Left ventricle myocardium superior (tissue), 1 donor: Measurements from ENCODE around the gene CKMT1B. TPM values are rescaled to one million over a fixed set of nuclear protein-coding genes. Genes with fewer than 3 reads are reported as not detected.
"Not testable (repeated sequence)": the region's sequence is repeated elsewhere in the genome, so short reads cannot be mapped to it uniquely, and the experiment has no call there.

Source experiments
- ATAC-seq: fragments of 200-7000 bp; cut with Tn5 transposase; one replicate; pipeline ENCODE4 v1.9.1; 2020; ENCODE audit warnings: mild to moderate bottlenecking, moderate library complexity
- DNase-seq: peaks from one replicate; pipeline ENCODE4 v3.0.0-alpha.2; 2020
- intact Hi-C: fragments of 100-400 bp; cut with micrococcal nuclease; formaldehyde crosslinking; loops from one replicate; pipeline ENCODE4 v1.11.0; 2022
- long read RNA-seq: library from polyadenylated mRNA; unstranded; transcript quantifications from one replicate; pipeline ENCODE4 v2.0.0, GENCODE V29; 2021
- total RNA-seq: library from RNA; stranded (reverse); fragmentation: NEBNext Ultra II Directional; extraction: Animal tissue kit (Norgen Biotek cat#: 25700); gene quantifications from one replicate; pipeline ENCODE4 v1.2.1, GENCODE V29; 2021
- donor health status: DM: no; HTN: yes; CAD: no; lungs with severe emphysema.

The CKMT1B gene
- total RNA-seq, result 0.25 TPM
- long read RNA-seq, partial matches to known transcripts, result 0 of 1 reads
- long read RNA-seq, other reads (novel, unspliced or antisense), result 0 of 1 reads

DNA sequence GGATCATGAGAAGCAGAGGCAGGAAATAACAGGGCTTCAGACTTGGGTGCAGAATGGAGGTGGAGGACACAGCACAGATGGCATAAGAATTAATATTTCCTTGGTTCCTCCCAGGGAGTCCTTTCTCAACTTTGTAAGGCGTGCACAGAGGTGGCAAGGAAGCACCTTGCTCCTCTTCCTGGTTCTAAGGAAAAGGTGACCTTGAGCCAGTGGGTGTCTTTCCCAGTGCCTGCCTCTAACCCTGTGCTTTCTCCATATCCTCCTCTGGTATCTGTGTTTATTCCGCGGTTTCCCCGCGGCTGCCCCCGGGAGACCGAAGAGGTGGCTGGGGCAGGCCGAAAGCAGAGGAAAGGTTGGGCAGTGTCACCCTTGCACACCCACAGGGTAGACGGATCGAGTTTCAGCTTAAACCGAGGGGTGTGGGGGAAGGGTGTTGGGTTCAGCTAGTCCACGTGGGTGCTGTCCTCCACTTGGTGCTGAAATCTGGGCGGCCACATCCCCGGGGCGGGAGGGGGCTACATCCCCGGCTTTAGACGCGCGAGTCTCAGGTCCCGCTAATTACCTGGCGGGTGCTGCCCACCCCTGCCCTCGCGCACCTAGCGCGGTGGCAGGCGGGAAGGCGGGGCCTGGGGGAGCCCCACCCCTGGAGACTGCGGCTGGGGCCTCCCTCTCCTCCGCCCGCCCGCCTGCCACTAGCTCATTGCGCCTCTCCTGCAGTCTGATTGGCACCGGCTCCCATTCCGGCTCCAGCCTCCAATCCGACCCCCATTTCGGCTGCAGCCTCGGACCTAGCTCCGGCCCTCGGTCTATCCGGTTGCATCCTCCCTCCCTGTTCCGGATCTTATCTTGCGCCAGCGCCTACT is at the start of gene CKMT1B:
Gene CKMT1B (plus strand): TSS at position 700 of the 863 bp plus-strand sequence. CDS start 192 bp downstream, outside the sequence.
- DNase-seq, intact Hi-C loops: not testable (repeated sequence)
- peak; percentile 53 for ATAC-seq

DNA sequence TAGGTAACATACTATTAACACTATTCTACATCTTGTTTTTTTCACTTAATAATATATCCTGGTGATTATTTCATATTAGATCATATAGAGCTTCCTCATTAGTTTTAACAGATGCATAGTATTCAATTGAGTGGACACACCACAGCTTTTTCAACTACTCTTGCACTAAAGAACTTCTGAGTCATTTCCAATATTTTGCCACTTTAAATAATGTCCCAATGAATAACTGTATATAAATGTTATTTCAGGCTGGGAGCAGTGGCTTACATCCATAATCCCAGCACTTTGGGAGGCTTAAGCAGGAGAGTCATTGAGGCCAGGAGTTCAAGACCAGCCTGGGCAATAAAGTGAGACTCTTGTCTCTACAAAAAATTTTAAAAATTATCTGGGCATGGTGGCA is 49.6 kb upstream of the CKMT1B start:
- intact Hi-C loops, result no loop called here
- ATAC-seq (no peak), DNase-seq (no peak)

DNA sequence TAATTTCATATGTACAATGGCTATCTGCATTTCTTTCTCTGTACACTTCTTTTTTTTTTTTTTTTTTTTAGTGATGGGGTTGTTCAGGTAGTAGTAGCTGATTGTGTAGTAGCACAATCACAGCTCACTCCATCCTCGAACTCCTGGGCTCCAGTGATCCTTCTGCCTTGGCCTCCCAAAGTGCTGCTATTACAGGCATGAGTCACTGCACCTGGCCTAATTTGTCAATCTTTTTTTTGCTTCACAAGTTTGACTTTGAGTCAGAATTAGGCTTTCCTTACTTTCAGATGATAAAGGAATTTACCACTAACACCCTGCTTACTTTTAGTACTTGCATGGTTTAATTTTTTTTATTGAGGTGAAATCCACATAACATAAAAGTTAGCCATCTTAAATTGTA is 48.4 kb upstream of the CKMT1B start:
- ATAC-seq (no peak), DNase-seq (no peak)
- intact Hi-C loops, result no loop called here

DNA sequence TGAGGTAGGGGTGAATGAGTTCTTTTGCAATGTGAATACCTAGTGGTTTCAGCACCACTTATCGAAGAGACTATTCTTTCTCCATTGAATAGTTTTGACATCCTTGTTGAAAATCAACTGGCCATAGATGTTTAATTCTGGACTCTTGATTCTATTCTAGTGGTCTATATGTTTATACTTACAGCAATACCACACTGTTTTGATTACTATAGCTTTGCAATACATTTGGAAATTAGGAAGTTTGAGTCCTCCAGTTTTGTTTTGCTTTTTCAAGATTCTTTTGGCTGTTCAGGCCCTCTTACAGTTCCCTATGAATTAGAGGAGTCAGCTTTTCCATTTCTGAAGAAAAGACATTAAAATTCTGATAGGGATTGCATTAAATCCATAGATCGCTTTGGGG is 46.3 kb upstream of the CKMT1B start:
- DNase-seq (no peak), ATAC-seq (no peak)
- intact Hi-C loops, result no loop called here

DNA sequence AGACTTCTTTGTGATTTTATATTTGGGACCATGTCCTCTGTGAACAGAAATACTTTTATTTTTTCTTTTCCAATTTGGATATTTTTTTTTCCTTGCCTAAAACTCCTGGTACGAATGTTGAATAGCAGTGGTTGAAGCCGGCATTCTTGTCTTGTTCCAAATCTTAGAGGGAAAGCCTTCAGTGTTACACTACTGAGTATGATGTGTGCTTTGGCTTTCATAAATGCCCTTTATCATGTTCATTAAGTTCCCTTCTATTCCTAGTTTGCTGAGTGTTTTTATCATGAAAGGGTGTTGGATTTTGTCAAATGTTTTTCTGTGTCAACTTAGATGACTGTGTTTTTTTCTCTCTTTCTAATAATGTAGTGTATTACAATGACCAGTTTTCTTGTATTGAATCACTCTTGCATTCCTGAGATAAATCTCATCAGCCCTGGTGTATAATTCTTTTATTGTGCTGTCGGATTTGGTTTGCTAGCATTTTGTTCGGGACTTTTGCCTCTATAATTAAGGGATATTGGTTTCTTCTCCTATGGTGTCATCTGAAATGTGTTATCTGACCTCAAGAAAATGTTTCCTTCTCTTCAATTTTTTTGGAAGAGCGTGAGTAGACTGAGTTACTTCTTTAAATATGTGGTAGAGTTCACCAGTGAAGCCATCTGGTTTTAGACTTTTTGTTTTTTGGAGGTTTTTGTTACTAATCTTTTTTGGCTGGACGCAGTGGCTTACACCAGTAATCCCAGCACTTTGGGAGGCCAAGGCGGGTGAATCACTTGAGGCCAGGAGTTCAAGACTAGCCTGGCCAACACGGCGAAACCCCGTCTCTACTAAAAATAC is 43.1 kb upstream of the CKMT1B start:
- intact Hi-C loops, result no loop called here
- ATAC-seq (no peak), DNase-seq (no peak)

DNA sequence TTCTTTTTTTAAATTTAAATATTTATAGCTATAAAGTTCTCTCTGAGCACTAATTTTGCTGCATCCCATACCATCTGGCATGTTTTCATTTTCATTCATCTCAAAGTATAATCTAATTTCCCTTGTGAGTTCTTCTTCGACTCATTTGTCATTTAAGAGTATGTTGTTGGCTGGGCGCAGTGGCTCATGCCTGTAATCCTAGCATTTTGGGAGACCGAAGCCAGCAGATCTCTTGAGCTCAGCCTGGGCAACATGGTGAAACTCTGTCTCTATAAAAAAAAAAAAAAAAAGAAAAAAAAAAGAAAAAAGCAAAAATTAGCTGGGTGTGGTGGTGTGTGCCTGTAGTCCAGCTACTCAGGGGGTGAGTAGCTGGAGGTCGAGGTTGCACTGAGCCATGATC is 41.6 kb upstream of the CKMT1B start:
- intact Hi-C loops, result no loop called here
- no peak for ATAC-seq

DNA sequence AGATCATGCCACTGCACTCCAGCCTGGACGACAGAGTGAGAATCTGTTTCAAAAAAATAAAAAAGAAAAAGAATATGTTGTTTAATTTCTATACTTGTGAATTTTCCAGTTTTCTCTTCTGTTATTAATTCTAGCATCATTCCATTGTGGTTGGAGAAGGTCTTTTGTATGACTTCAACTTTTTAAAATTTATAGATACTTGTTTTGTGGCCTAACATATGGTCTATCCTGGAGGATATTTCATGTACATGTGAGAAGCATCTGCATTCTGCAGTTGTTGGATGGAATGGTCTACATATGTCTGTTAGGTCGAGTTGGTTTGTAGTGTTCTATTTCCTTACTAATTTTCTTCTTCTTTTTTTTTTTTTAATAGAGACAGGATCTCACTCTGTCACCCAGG is 40.8 kb upstream of the CKMT1B start:
- no peak for DNase-seq
- no peak for ATAC-seq
- intact Hi-C loops, result no loop called here

More for the DNA sequence above, 41.6 kb upstream of the CKMT1B start:
- DNase-seq, result no peak

DNA sequence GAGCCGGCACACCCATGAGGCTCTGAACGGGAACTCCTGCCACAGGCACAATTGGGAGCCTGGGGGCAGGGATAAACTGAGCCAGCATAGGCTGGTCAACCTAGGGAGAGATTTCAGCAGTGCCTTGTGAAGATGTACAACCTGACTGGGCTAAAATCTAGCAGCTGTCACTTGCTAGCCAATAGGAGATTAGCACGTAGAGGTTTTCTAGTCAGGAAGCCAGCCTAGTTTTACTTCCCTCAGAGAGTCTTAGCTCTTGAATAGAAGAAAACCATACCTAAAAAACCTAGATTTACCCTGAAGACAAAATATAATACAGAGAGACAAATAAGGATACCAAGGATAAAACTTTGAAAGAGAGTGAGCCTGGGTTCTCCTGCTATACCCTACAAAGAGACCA is 31.1 kb upstream of the CKMT1B start:
- intact Hi-C loops, ATAC-seq, DNase-seq: not testable (repeated sequence)

DNA sequence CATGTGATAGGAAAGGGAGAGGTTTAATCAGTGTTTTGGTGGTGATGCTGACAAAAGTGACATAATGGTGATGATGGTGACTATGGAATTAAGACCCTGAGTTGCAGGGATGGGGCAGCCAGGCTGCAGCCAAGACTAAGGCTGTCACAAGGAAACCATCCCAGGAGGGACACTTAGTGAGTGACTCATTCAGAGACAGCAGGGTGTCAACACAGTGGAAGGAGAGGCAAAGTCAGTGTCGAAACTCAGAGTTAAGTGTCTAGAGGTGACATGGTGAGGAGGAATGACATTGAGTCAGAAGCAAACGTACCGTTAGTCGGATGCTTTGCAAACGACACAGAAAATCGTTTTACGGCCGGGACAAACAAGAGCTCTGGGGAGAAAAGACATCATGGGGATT is 30.0 kb upstream of the CKMT1B start:
- intact Hi-C loops, DNase-seq, ATAC-seq: not testable (repeated sequence)

DNA sequence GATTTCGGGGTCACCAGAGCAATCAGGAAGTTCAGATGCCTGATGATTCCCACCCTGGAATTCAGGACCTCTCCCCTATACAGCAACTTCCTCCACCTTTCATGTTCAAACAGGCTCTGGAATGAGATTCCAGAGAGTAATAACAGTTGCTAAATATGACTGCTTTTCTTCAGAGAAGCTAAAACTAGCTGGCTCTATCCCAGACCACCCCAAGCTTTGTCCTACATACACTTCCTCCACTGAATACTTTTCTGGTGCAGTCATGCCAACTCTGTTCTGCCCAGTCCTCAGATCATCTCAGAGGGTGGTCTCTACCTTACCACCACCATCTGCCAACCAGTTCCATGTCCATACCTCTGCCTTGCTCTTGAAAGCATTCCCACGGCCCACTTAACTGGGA is 27.2 kb upstream of the CKMT1B start:
- intact Hi-C loops, ATAC-seq, DNase-seq: not testable (repeated sequence)

DNA sequence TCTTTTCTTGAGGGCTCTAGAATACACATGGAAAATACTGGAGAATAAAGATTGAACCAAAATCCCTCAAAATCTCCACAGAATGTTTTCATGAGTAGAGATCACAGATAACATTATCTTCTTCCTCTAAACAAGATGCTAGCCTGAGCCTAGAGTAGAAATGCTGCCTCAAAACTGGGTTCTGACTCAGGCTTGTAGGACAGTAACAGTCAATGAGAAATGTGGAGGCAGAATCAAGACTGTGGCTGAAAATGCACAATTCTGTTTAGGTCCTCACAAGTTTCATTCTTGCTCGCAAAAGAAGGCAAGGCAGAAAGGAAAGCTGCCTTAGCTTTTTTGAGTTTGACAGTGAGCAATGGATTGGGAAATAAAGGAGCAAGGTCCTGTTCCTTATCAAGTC is 19.2 kb upstream of the CKMT1B start:
- intact Hi-C loops, ATAC-seq, DNase-seq: not testable (repeated sequence)

DNA sequence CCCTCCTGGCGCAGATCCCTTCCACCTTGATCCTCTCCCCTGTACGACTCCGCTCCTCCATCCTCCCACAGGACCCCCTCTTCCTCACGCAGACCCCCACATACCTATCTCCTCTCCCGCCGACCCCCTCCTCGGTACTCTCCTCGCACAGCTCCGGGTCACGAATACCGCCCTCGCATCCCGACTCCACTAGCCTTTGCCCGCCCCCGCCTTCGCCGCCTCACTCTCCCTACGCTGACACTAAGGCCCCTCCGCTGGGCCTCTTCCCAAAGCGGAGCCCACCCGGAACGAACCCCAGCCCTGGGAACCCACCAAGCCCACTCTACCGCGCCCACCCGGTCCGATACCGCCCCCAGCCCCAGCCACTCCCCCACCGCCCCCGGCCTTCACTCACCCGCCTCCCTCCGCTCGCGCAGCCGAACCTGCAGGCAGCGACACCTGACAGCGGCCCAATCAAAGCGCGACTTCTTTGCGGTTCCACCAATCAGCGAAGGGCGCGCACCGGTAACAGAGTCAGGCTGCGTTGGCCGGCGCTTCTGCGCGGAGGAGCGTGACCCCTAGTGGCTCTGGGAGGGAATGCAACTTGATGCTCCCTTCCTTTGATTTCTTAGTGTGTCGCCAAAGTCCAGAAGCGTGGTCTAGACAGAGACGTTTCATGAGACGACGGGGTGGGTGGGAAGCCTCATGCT is 3.9 kb upstream of the CKMT1B start, which contains the start of gene PPIP5K1:
Gene PPIP5K1 (minus strand): TSS at position 431 of the 689 bp plus-strand sequence. CDS start 5,704 bp downstream, outside the sequence.
- ATAC-seq, result peak; percentile 99
- intact Hi-C loops, DNase-seq: not testable (repeated sequence)

DNA sequence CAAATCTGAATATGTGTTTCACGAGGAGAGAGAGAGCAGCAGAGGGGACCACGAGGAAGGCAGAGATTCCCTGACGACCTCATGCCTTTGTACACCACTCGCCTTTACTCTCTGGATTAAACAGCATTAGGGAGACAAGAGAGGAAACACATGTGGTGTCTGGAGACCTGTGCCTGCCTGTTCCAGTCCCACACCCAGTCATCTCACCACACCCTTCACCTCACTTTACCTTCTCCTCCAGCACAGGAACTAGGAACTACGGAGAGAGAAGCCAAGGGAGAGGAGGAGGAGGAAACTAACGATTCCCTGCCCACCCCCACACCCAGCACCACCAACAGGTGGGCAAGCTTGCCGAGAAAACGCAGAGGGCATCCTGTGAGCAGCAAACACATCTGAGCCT is 986 bp upstream of the CKMT1B start:
- DNase-seq, intact Hi-C loops, ATAC-seq: not testable (repeated sequence)

DNA sequence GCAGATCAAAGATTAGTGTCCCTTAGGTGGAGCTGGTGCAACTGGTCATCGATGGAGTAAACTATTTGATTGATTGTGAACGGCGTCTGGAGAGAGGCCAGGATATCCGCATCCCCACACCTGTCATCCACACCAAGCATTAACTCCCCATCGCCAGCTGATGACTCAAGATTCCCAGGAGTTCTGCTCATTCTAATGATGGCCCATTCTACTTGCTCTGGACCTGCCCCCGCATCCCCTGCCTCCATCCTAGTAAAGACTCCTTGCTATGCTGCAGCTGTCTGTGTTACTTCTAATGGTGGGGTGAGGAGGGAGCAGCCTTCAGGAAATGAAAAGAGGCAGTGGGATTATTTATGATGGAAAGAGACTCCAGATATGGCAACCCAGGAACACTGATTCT is 5.3 kb downstream of the CKMT1B start:
- ATAC-seq, intact Hi-C loops, DNase-seq: not testable (repeated sequence)

DNA sequence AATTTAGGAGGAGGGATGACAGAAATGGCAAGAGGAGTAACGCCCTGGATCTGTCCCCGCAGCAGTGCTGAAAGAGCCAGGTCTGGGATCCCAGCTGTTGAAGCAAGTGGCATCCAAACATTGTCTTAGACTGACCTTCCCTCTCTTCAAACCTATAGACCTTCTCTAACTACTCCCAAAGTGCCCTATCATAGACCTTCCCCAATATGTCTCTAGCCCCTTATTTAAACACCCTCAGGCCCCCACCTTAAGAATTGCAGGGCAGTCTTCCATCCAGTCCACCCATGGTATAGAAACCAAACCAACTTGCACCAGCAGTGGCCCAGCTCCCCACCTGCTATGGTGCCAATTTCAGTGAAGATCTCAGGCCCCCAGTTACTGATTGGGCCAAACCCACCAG is 6.4 kb downstream of the CKMT1B start:
- ATAC-seq, intact Hi-C loops, DNase-seq: not testable (repeated sequence)

DNA sequence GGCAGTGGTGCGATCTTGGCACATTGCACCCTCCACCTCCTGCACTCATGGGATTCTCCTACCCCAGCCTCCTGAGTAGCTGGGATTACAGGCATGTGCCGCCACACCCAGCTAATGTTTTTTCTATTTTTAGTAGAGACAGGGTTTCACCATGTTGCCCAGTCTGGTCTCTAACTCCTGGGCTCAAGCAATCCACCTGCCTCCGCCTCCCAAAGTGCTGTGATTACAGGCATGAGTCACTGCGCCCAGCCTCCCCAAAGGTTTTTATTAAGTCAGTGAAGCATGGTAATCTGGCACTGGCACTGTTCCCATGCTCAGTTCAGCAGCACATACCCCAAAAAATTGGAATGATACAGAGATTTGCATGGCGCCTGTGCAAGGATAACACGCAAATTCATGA is 8.4 kb downstream of the CKMT1B start:
- ATAC-seq, intact Hi-C loops, DNase-seq: not testable (repeated sequence)

DNA sequence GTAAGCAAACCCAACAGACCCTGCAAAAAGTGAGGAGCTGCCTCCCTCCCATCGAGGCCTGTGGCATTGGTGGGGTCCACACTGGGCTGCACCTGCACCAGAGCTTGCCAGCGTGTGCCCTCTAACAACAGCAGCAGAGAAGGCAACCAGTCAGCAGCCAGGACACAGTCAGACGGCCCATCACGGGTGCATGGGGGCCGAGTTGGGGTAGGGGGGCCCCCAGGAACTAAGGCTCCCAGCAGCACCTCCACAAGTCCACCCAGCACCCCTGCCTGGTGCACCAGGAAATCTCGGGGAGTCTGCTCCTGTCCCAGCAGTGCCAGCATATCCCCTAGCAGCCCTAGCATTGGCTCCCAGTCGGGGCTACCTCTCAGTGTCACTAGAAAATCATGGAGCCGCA is 23.9 kb downstream of the CKMT1B start:
- DNase-seq, ATAC-seq, intact Hi-C loops: not testable (repeated sequence)

DNA sequence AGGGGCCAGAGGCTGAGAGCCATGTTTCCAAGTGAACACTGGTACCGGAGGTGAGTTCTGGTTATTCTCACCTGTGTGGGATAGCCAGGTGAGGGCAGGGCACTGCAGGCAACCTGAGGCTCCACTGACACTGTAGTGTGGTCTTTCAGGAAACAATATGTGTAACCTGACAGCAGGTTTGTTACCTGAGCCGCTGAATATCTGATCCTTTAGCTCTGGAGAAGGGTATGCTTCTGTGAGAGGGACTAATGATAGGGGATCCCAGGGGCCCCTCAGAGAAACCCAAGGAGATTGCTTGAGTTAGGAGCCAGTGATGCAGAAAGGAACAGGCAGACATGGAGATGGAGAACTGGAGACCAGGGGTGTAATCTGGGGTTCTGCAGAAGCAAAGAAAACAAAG is 24.9 kb downstream of the CKMT1B start, which contains the start of gene STRC:
Gene STRC (minus strand): TSS at position 101 of the 400 bp plus-strand sequence. CDS start 78 bp downstream, at position 23.
- intact Hi-C loops, ATAC-seq, DNase-seq: not testable (repeated sequence)
